Endothelial cell of umbilical vein (primary cell): Measurements from ENCODE around the gene MRPL34. TPM values are rescaled to one million over a fixed set of nuclear protein-coding genes. Genes with fewer than 3 reads are reported as not detected.

Source experiments
- BruUV-seq: library from RNA; stranded (reverse); fragments of 400-500 nt; replicated peaks from 2 replicates; lab custom pipeline; 2021; lab: Mats Ljungman, UMichigan
- CTCF ChIA-PET: fragments of 300-600, 350-600 bp; sonication (Branson Sonifier 250); formaldehyde crosslinking; loops from one replicate; lab custom pipeline; 2021; ENCODE audit warnings: antibody characterized with exemption, inconsistent platforms; lab: Charles Lee
- POLR2A ChIA-PET: fragments of 300-600, 350-600 bp; sonication (Branson Sonifier 250); formaldehyde crosslinking; loops from one replicate; lab custom pipeline; 2021; ENCODE audit warnings: antibody characterized with exemption, inconsistent platforms; lab: Charles Lee
- DNase-seq: peaks from one replicate; pipeline ENCODE4 v3.0.0-alpha.2; 2011; ENCODE audit warnings: low read depth, low spot score
- FAIRE-seq: peaks from 2 replicates; lab custom pipeline; 2011; peaks lifted over from hg19 to GRCh38; lab: Jason Lieb, UNC
- H2AFZ ChIP-seq: 2 replicates; pipeline ENCODE4 v1.6.0; 2012; ENCODE audit warnings: low read depth, low read length, control low read depth, inconsistent platforms
- H3K27ac ChIP-seq: 2 replicates; pipeline ENCODE4 v1.5.1; 2011; ENCODE audit warnings: low read depth, mild to moderate bottlenecking, control low read depth, low read length, moderate library complexity; ENCODE audit not compliant: insufficient read depth
- H3K27me3 ChIP-seq, 2 experiments: 2 replicates each; pipeline versions ENCODE4 v1.6.0 to v1.6.1; 2011; ENCODE audit warnings: low read length in 2 of 2, mixed read lengths in 1 of 2; ENCODE audit not compliant: control insufficient read depth in 2 of 2, insufficient read depth in 2 of 2
- H3K36me3 ChIP-seq, 2 experiments: 2 replicates in 1 of 2; 3 replicates in 1 of 2; pipeline ENCODE4 v1.5.1; 2011; ENCODE audit warnings: low read length in 2 of 2, mild to moderate bottlenecking in 1 of 2, moderate library complexity in 1 of 2; ENCODE audit not compliant: control insufficient read depth in 2 of 2, insufficient read depth in 2 of 2; ENCODE audit errors: extremely low read depth in 1 of 2
- H3K4me1 ChIP-seq: 3 replicates; pipeline ENCODE4 v1.5.1; 2011; ENCODE audit warnings: mild to moderate bottlenecking, low read length; ENCODE audit not compliant: control insufficient read depth, insufficient read depth; ENCODE audit errors: extremely low read depth
- H3K4me2 ChIP-seq: 2 replicates; pipeline ENCODE4 v1.6.1; 2011; ENCODE audit warnings: low read length, control low read depth, mixed read lengths; ENCODE audit not compliant: insufficient read depth
- H3K4me3 ChIP-seq, 3 experiments: fragments of 200-600 bp in 1 of 3; sonication (generic), shearing (Covaris generic) in 1 of 3; replicated peaks in 1 of 3; 2 replicates each; pipeline ENCODE4 v1.5.1; 2011 to 2016; ENCODE audit warnings: control low read depth in 3 of 3, low read length in 3 of 3, mild to moderate bottlenecking in 2 of 3, inconsistent platforms in 1 of 3, low read depth in 1 of 3, moderate library complexity in 1 of 3; ENCODE audit not compliant: insufficient read depth in 1 of 3
- H3K79me2 ChIP-seq: 2 replicates; pipeline ENCODE4 v1.6.0; 2012; ENCODE audit warnings: low read length, inconsistent platforms; ENCODE audit not compliant: control insufficient read depth, insufficient read depth
- H3K9ac ChIP-seq: replicated peaks from 2 replicates; pipeline ENCODE3; 2011; ENCODE audit warnings: low read length, control low read depth; ENCODE audit not compliant: insufficient read depth; ENCODE audit errors: extremely low read depth
- H3K9me1 ChIP-seq: replicated peaks from 3 replicates; pipeline ENCODE4 v1.6.0; 2011; ENCODE audit warnings: mild to moderate bottlenecking, low read length; ENCODE audit not compliant: control insufficient read depth, insufficient read depth; ENCODE audit errors: extremely low read depth
- H3K9me3 ChIP-seq: replicated peaks from 2 replicates; pipeline ENCODE4 v1.5.1; 2012; ENCODE audit warnings: low read length, inconsistent platforms; ENCODE audit not compliant: control insufficient read depth, insufficient read depth
- H4K20me1 ChIP-seq: replicated peaks from 2 replicates; pipeline ENCODE3; 2011; ENCODE audit warnings: mild to moderate bottlenecking, low read length; ENCODE audit not compliant: control insufficient read depth, insufficient read depth; ENCODE audit errors: extremely low read depth
- EZH2 ChIP-seq: IDR thresholded peaks from 2 replicates; pipeline ENCODE4 v1.6.1; 2012; ENCODE audit warnings: borderline replicate concordance, low read depth, mild to moderate bottlenecking, moderate library complexity, low read length, inconsistent platforms; ENCODE audit not compliant: severe bottlenecking
- FOS ChIP-seq: IDR thresholded peaks from 2 replicates; pipeline ENCODE4 v1.6.1; 2011; ENCODE audit warnings: mild to moderate bottlenecking, low read length, moderate library complexity, borderline replicate concordance; ENCODE audit not compliant: insufficient read depth
- JUN ChIP-seq: IDR thresholded peaks from 2 replicates; pipeline ENCODE4 v1.6.1; 2011; ENCODE audit warnings: borderline replicate concordance, low read depth; ENCODE audit not compliant: insufficient read length, insufficient read depth
- MYC ChIP-seq: IDR thresholded peaks from one replicate; pipeline ENCODE4 v1.6.1; 2011; ENCODE audit warnings: mild to moderate bottlenecking, low read depth, low read length
- POLR2A ChIP-seq: IDR thresholded peaks from 2 replicates; pipeline ENCODE4 v1.6.1; 2012; ENCODE audit warnings: low read depth, mild to moderate bottlenecking, control low read depth, low read length
- POLR2AphosphoS5 ChIP-seq: IDR thresholded peaks from 2 replicates; pipeline ENCODE4 v1.6.1; 2012; ENCODE audit warnings: low read depth, mild to moderate bottlenecking, control low read depth, low read length, moderate library complexity; ENCODE audit not compliant: insufficient read depth
- dilution Hi-C: fragments of 300-500 bp; cut with MboI; formaldehyde crosslinking; loops from one replicate; pipeline ENCODE4 v1.15.0; 2019; ENCODE audit warnings: low sequenced_read_pairs; ENCODE audit not compliant: extremely low pct_ligation_motif_present
- intact Hi-C: fragments of 100-400 bp; cut with micrococcal nuclease; formaldehyde crosslinking; loops from one replicate; pipeline ENCODE4 v1.10.0; 2022
- polyA plus RNA-seq, 4 experiments: library from polyadenylated mRNA; depleted of rRNA in 3 of 4; stranded (reverse) in 3 of 4; unstranded in 1 of 4; fragments of >200 nt; gene quantifications; 2 replicates each; pipeline versions ENCODE4 v1.2.1 to v1.2.3, GENCODE V29; 2011 to 2012; ENCODE audit warnings: missing spikeins in 1 of 4
- total RNA-seq: library from RNA; stranded (reverse); gene quantifications from 2 replicates; pipeline ENCODE4 v1.2.3, GENCODE V29; 2021
- TF ChIP-seq, protein P1 (sequence below): IDR thresholded peaks from 2 replicates; pipeline ENCODE4 v1.6.1; 2011; ENCODE audit not compliant: insufficient read depth, insufficient read length
- TF ChIP-seq, protein P2 (sequence below), 2 donors: IDR thresholded peaks; 1 replicate in 1 of 2; 2 replicates in 1 of 2; pipeline ENCODE4 v1.5.1; 2011; ENCODE audit warnings: low read length in 2 of 2, mild to moderate bottlenecking in 2 of 2, moderate library complexity in 2 of 2, control low read depth in 1 of 2, inconsistent platforms in 1 of 2, low read depth in 1 of 2; ENCODE audit not compliant: insufficient read depth in 1 of 2; ENCODE audit errors: extremely low read depth in 1 of 2

MRPL34 gene
- total and polyA plus RNA-seq, 2 donors (not counting 3 experiments of a cell fraction or from before 2014, with no cell fraction given), result 45.5 to 55.7 TPM

DNA sequence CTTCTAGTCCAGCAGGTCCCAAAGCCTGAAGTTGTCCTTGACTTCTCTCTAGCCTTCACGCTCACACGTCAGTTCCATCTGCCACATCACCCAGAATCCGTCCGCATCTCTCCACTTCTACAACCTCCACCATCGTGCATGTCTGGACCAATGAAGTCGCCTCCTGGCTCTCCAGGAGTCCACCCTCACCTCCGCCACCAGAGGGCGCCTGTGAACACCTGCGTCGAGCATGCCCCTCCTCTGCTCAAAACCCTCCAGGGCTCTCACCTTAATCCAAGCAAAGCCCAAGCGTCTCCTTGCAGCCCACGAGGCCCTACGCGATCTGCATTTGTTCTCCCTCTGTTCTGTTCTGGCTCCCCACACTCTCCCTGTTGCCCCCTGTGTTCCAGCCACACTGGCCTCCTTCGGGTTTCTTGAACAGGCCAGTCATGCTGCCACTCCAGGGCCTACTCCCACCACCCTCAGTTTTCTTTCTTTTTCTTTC, 44.8 kb upstream of the MRPL34 start:
- no peak overlapping the region for H2AFZ ChIP-seq
- H3K27ac ChIP-seq, result no peak overlapping the region
- no peaks in the 10 kb centered on the region for H4K20me1 ChIP-seq
- H3K27me3 ChIP-seq, result no peaks in the 10 kb centered on the region
- ChIA-PET POLR2A (no interaction called here), CTCF (interaction anchor here (0.6 to 3.1 kb wide), 14 partner anchors 10 to 192 kb away, joined by 3 to 28 read pairs (median 4); partner anchors contain the start of gene ANKLE1)
- FAIRE-seq, result peak; percentile 83
- H3K4me1 ChIP-seq, result peaks cover 13% of the 10 kb centered on the region
- DNase-seq, result peak; percentile 74
- no peak overlapping the region for H3K9ac ChIP-seq
- H3K4me2 ChIP-seq, result no peak overlapping the region
- TF ChIP-seq, protein P1, sequence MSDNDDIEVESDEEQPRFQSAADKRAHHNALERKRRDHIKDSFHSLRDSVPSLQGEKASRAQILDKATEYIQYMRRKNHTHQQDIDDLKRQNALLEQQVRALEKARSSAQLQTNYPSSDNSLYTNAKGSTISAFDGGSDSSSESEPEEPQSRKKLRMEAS, result no peak
- TF ChIP-seq, protein P2, sequence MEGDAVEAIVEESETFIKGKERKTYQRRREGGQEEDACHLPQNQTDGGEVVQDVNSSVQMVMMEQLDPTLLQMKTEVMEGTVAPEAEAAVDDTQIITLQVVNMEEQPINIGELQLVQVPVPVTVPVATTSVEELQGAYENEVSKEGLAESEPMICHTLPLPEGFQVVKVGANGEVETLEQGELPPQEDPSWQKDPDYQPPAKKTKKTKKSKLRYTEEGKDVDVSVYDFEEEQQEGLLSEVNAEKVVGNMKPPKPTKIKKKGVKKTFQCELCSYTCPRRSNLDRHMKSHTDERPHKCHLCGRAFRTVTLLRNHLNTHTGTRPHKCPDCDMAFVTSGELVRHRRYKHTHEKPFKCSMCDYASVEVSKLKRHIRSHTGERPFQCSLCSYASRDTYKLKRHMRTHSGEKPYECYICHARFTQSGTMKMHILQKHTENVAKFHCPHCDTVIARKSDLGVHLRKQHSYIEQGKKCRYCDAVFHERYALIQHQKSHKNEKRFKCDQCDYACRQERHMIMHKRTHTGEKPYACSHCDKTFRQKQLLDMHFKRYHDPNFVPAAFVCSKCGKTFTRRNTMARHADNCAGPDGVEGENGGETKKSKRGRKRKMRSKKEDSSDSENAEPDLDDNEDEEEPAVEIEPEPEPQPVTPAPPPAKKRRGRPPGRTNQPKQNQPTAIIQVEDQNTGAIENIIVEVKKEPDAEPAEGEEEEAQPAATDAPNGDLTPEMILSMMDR (IDR thresholded peaks at IDR 0.05; ENCODE audit: extremely low read depth in 1 of 2, insufficient read depth in 1 of 2, low read depth in 1 of 2, low read length in 2 of 2), result peak; percentile 93 to 97
- peaks cover 0 to 21% of the 10 kb centered on the region in 2 experiments for H3K36me3 ChIP-seq
- no TSS peak for BruUV-seq
- dilution Hi-C loops (no loop called here), intact Hi-C loops (loop anchor here (1.0 kb wide), 2 partner anchors 21 to 194 kb away; no protein-coding TSS in a partner anchor)
- no peaks in the 10 kb centered on the region for H3K79me2 ChIP-seq
- H3K4me3 ChIP-seq, result no peak overlapping the region
- no peaks in the 10 kb centered on the region for H3K9me3 ChIP-seq
- H3K9me1 ChIP-seq, result no peaks in the 10 kb centered on the region

DNA sequence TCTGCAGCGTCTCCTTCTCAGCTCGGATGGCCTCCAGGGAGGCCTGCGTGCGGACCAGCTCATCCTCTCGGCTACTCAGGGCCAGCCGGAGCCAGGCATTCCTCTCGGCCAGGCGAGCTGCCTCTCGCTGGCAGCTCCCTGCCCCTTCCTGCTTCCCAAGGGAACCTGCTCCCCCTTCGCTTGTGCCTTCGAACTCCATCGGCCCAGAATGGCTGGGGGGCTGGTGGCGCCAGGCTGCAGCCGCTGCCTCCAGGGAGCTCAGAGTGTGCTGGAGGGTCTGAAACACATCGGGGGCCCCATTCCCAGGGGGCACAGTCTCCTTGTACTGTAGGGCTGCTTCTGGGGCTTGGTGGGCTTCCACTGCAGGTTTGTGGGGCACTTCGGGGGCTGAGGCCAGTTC, 43.1 kb upstream of the MRPL34 start:
- Histone ChIP-seq H3K9me1 (no peaks in the 10 kb centered on the region), H3K4me2 (no peak overlapping the region), H3K27me3 (no peaks in the 10 kb centered on the region), H3K36me3 (peaks cover 0 to 14% of the 10 kb centered on the region in 2 experiments), H4K20me1 (no peaks in the 10 kb centered on the region), H3K79me2 (peaks cover under 1% of the 10 kb centered on the region), H3K9ac (no peak overlapping the region), H3K27ac (no peak overlapping the region), H3K4me3 (no peak overlapping the region), H2AFZ (no peak overlapping the region), H3K4me1 (peaks cover 13% of the 10 kb centered on the region), H3K9me3 (no peaks in the 10 kb centered on the region)
- ChIA-PET CTCF (interaction anchor here (1.3 to 1.5 kb wide), 2 partner anchors 8 to 27 kb away, joined by 3 to 4 read pairs; no protein-coding TSS in a partner anchor), POLR2A (no interaction called here)
- FAIRE-seq, result no peak
- intact Hi-C loops (no loop called here), dilution Hi-C loops (no loop called here)
- DNase-seq, result no peak
- no TSS peak for BruUV-seq
- TF ChIP-seq JUN, result no peak
- TF ChIP-seq, protein P1, result no peak
- no peak for TF ChIP-seq POLR2AphosphoS5
- TF ChIP-seq EZH2, result no peak
- no peak for TF ChIP-seq MYC
- TF ChIP-seq POLR2A, result no peak
- TF ChIP-seq FOS, result no peak
